ENCODE data around the gene RC3H2. TPM values are rescaled to one million over a fixed set of nuclear protein-coding genes. Genes with fewer than 3 reads are reported as not detected.

The RC3H2 gene
- total and polyA plus RNA-seq, 2 of the 13 experiments (the other 11 are each of a cell fraction or from before 2014, with no cell fraction given) = 21.0 to 36.4 TPM

- H3K79me2 ChIP-seq (ENCODE audit: insufficient read depth, low read length) = peaks cover under 1% of the 10 kb centered on the region
- ChIA-PET CTCF (ENCODE audit: low intra/inter-chr PET ratio, low total read pairs) (no interaction called here), POLR2A (no interaction called here)
- H3K4me2 ChIP-seq (ENCODE audit: low read depth, low read length) = no peak overlapping the region
- no peak overlapping the region for H3K4me3 ChIP-seq (replicated peaks in 1 of 3; ENCODE audit: insufficient read depth in 1 of 3, low read depth in 2 of 3, low read length in 3 of 3)
- FAIRE-seq (no peak), ATAC-seq (no peak), DNase-seq (ENCODE audit: low spot score) (no peak)
- no peaks in the 10 kb centered on the region for H3K27me3 ChIP-seq (ENCODE audit: control insufficient read depth in 1 of 2, insufficient read depth in 2 of 2, low read length in 2 of 2)
- H3K9ac ChIP-seq (ENCODE audit: insufficient read depth, low read depth, low read length) = no peak overlapping the region
- intact Hi-C loops (cut with micrococcal nuclease; ENCODE audit: unreplicated experiment) = no loop called here
- WGBS (ENCODE audit: low lambda C conversion rate) = 64% methylated on average over 2 of the region's 2 CpGs
- no TSS peak for BruUV-seq (replicated peaks)
- in situ Hi-C loops (cut with HindIII; ENCODE audit: extremely low pct_ligation_motif_present, low pct_unique_long_range_greater_than_20kb) = no loop called here
- H3K27ac ChIP-seq (ENCODE audit: extremely low read length, insufficient read depth, low read length) = no peak overlapping the region
- no peaks in the 10 kb centered on the region for H3K9me3 ChIP-seq (ENCODE audit: low read length)
- peaks cover 4 to 26% of the 10 kb centered on the region in 2 experiments; a peak in 3 of 5 replicates for H3K36me3 ChIP-seq (replicated peaks in 1 of 2; ENCODE audit: control insufficient read depth in 1 of 2, insufficient read depth in 2 of 2, low read length in 2 of 2)
- H4K20me1 ChIP-seq (ENCODE audit: insufficient read depth, low read length) = no peaks in the 10 kb centered on the region
- TF ChIP-seq, protein P1, sequence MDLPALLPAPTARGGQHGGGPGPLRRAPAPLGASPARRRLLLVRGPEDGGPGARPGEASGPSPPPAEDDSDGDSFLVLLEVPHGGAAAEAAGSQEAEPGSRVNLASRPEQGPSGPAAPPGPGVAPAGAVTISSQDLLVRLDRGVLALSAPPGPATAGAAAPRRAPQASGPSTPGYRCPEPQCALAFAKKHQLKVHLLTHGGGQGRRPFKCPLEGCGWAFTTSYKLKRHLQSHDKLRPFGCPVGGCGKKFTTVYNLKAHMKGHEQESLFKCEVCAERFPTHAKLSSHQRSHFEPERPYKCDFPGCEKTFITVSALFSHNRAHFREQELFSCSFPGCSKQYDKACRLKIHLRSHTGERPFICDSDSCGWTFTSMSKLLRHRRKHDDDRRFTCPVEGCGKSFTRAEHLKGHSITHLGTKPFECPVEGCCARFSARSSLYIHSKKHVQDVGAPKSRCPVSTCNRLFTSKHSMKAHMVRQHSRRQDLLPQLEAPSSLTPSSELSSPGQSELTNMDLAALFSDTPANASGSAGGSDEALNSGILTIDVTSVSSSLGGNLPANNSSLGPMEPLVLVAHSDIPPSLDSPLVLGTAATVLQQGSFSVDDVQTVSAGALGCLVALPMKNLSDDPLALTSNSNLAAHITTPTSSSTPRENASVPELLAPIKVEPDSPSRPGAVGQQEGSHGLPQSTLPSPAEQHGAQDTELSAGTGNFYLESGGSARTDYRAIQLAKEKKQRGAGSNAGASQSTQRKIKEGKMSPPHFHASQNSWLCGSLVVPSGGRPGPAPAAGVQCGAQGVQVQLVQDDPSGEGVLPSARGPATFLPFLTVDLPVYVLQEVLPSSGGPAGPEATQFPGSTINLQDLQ (CRISPR knock-in tag; IDR thresholded peaks at IDR 0.05) = no peak
- TF ChIP-seq KAT8 (CRISPR knock-in tag; IDR thresholded peaks at IDR 0.05) (no peak), ZNF615 (CRISPR knock-in tag; IDR thresholded peaks at IDR 0.05; ENCODE audit: borderline replicate concordance) (no peak), BCLAF1 (IDR thresholded peaks at IDR 0.05) (no peak), LBX2 (CRISPR knock-in tag; IDR thresholded peaks at IDR 0.05; ENCODE audit: borderline replicate concordance) (no peak), PCBP2 (optimal IDR thresholded peaks at IDR 0.05; ENCODE audit: low read depth, low read length, poor library complexity, severe bottlenecking) (no peak), GLMP (CRISPR knock-in tag; IDR thresholded peaks at IDR 0.05; ENCODE audit: borderline replicate concordance) (no peak), ARID3A (IDR thresholded peaks at IDR 0.05; ENCODE audit: low read depth, low read length) (no peak)
- H3K4me1 ChIP-seq (ENCODE audit: insufficient read depth, low read length) = no peaks in the 10 kb centered on the region
- H2AFZ ChIP-seq (ENCODE audit: low read length) = no peak overlapping the region
These were observed 13.2 kb upstream of the RC3H2 start for GRCh38 chr9:122918310-122918709.
